ENCODE results near the gene OPCML.

OPCML gene

DNA sequence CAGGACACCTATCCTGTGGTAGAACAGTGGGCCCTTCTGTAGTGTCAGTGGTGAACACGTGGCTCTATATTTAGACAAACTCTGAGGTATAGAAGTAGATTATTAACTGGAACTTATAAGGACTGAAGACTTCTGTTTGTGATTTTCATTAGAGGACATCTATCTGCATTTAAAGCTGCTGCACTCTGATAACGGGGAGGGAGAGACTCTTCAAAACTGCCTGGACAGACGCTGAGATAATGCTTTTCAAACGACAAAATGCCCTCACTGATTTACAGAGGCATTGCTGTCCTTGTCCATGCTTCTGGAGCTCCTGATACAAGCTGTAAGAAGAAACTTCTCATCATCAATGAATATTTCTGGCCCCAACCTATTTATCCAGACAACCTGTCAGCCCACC lies 425.2 kb downstream of the OPCML start:
- CTCF ChIA-PET: interaction anchor here (1.9 kb wide), 1 partner anchor 25 kb away, joined by 5 read pairs; no protein-coding TSS in a partner anchor
- TF ChIP-seq, protein P1, sequence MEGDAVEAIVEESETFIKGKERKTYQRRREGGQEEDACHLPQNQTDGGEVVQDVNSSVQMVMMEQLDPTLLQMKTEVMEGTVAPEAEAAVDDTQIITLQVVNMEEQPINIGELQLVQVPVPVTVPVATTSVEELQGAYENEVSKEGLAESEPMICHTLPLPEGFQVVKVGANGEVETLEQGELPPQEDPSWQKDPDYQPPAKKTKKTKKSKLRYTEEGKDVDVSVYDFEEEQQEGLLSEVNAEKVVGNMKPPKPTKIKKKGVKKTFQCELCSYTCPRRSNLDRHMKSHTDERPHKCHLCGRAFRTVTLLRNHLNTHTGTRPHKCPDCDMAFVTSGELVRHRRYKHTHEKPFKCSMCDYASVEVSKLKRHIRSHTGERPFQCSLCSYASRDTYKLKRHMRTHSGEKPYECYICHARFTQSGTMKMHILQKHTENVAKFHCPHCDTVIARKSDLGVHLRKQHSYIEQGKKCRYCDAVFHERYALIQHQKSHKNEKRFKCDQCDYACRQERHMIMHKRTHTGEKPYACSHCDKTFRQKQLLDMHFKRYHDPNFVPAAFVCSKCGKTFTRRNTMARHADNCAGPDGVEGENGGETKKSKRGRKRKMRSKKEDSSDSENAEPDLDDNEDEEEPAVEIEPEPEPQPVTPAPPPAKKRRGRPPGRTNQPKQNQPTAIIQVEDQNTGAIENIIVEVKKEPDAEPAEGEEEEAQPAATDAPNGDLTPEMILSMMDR (IDR thresholded peaks at IDR 0.05; ENCODE audit: insufficient read depth, low read length, missing control alignments): no peak
- DNase-seq (ENCODE audit: low read depth, low spot score): no peak

DNA sequence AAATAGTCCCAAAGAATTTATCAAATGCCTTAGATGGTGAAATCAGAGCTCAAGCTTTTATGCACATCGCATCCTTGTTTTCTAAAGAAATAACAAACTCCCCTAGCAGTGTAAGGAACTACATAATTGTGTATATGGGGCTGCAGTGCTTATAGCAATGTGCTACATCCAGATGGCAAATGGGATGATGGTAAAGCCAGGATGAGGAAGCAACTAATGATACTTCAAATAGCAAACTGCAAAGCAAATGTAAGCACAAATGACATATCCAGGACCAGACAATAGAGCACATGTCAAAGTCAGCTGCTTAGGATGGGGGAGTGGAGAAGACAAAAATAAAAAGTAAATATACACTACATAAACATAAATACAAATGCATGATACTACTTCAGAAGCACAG lies 425.9 kb downstream of the OPCML start:
- TF ChIP-seq, protein P1 (IDR thresholded peaks at IDR 0.05; ENCODE audit: insufficient read depth, low read length, missing control alignments): no peak
- H3K4me3 ChIP-seq (ENCODE audit: low read depth, low read length): no peak overlapping the region
- ChIA-PET POLR2A (no interaction called here), CTCF (interaction anchor here (1.9 kb wide), 1 partner anchor 24 kb away, joined by 5 read pairs; no protein-coding TSS in a partner anchor)
- DNase-seq (ENCODE audit: low read depth, low spot score): no peak

More for the DNA sequence above, 425.2 kb downstream of the OPCML start:
- POLR2A ChIA-PET: no interaction called here
- no peak overlapping the region for H3K4me3 ChIP-seq (ENCODE audit: low read depth, low read length)

DNA sequence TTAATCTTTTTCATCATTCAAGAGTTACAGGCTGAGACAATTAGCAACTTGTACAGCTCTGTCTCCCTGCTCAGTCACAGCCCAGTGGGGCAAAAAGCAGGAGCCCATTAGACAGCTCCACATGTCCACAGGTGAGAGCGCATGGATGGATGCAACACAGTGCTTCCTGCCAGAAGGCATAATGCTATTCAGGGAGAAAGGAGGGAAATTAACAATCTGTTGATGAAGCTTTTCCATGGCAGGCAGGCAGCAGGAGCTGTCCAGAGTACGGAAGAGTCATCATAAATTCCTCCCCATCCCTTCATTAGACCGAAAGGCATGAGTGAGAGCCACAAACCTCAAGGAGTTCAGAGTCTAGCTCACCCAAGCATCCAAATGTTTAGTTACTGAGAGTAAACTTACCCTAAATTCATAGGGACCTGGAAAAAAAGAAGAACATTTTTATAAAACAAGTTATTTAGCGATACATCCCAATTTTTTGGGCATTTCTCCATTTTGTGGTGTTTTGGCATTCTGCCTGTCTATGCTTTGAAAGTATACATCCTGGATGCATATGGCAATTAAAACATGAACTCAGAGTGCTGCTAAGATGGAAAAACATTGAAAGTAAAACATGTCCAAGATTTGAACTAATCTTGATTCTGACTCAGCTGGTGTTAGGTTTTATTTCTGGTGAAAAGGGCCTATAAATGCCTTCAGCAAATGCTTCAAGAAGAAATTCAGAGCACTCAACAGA lies 428.1 kb downstream of the OPCML start:
- no peak for DNase-seq (ENCODE audit: low read depth, low spot score)
- no peak overlapping the region for H3K4me3 ChIP-seq (ENCODE audit: low read depth, low read length)
- CTCF ChIA-PET: interaction anchor here (1.2 to 1.6 kb wide), 3 partner anchors 12 to 30 kb away, joined by 3 to 5 read pairs (median 3); no protein-coding TSS in a partner anchor
- POLR2A ChIA-PET: no interaction called here
- TF ChIP-seq, protein P1 (IDR thresholded peaks at IDR 0.05; ENCODE audit: insufficient read depth, low read length, missing control alignments): no peak

DNA sequence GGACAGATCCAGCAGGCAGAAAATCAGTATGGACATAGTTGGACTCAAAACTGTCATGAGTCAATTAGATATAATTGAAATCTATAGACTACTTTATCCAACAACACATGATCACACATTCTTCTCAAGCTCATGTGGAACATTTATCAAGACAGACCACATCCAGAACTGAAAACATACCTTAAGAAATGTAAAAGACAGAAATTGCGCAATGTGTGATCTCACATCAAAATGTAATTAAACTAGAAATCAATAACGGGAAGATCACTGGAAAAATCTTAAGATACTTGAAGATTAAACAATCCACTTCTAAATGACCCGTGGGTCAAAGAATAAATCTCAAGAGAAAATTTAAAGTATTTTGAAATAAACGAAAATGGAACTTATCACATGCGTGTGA lies 435.3 kb downstream of the OPCML start:
- ChIA-PET CTCF (no interaction called here), POLR2A (no interaction called here)
- no peak overlapping the region for H3K4me3 ChIP-seq (ENCODE audit: low read depth, low read length)
- TF ChIP-seq, protein P1 (IDR thresholded peaks at IDR 0.05; ENCODE audit: insufficient read depth, low read length, missing control alignments): no peak
- DNase-seq (ENCODE audit: low read depth, low spot score): no peak

DNA sequence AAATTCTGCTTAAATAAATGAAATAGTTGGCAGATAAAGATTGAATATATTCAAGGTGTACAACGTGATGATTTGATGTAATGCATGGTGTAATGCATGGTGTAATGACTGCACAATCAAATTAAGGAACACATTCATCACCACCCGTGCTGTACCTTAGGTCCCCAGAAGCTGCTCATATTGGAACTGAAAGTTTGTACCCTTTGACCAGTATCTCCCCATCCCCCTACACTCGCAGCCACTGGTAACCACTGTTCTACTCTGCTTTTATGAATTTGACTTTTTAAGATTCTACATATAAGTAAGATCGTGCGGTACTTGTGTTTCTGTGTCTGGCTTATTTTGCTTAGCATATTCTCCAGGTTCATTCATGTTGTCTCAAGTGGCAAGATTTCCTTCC lies 445.8 kb downstream of the OPCML start:
- CTCF ChIA-PET: interaction anchor here (1.3 to 10.9 kb wide), 4 partner anchors 9 to 754 kb away, joined by 3 to 167 read pairs (median 19); no protein-coding TSS in a partner anchor
- POLR2A ChIA-PET: no interaction called here

More for the DNA sequence above, 445.8 kb downstream of the OPCML start:
- DNase-seq (ENCODE audit: low read depth, low spot score): no peak
- H3K4me3 ChIP-seq (ENCODE audit: low read depth, low read length): no peak overlapping the region
- TF ChIP-seq, protein P1 (IDR thresholded peaks at IDR 0.05; ENCODE audit: insufficient read depth, low read length, missing control alignments): no peak
